Mesendoderm (in vitro differentiated cells): ENCODE results near the gene FAM217B.

ENCODE experiments used
- DNase-seq: peaks from one replicate; pipeline ENCODE4 v3.0.0; 2013
- H2AK5ac ChIP-seq: 2 replicates; pipeline ENCODE4 v1.6.1; 2013; ENCODE audit warnings: low read length, inconsistent platforms
- H2BK120ac ChIP-seq: 2 replicates; pipeline ENCODE4 v1.6.1; 2013; ENCODE audit warnings: low read depth, mild to moderate bottlenecking, low read length, moderate library complexity, mixed read lengths
- H2BK15ac ChIP-seq: replicated peaks from 2 replicates; pipeline ENCODE4 v1.6.1; 2013; ENCODE audit warnings: low read depth, mild to moderate bottlenecking, moderate library complexity
- H2BK5ac ChIP-seq: 2 replicates; pipeline ENCODE4 v1.6.1; 2013; ENCODE audit warnings: low read length, inconsistent platforms
- H3K18ac ChIP-seq: 2 replicates; pipeline ENCODE4 v1.6.1; 2013; ENCODE audit warnings: mild to moderate bottlenecking, low read length, mixed read lengths
- H3K23ac ChIP-seq: one replicate; pipeline ENCODE4 v1.6.1; 2013; ENCODE audit warnings: low read length
- H3K27ac ChIP-seq: 2 replicates; pipeline ENCODE4 v1.5.1; 2013; ENCODE audit warnings: low read depth, mild to moderate bottlenecking, inconsistent platforms, low read length, moderate library complexity
- H3K27me3 ChIP-seq: 2 replicates; pipeline ENCODE4 v1.6.1; 2013; ENCODE audit warnings: low read length, control low read depth, mild to moderate bottlenecking, inconsistent platforms; ENCODE audit not compliant: insufficient read depth, poor library complexity
- H3K36me3 ChIP-seq: 2 replicates; pipeline ENCODE4 v1.6.1; 2013; ENCODE audit warnings: low read length, inconsistent platforms; ENCODE audit not compliant: control insufficient read depth, insufficient read depth
- H3K4ac ChIP-seq: one replicate; pipeline ENCODE4 v1.6.1; 2013; ENCODE audit warnings: low read depth, mild to moderate bottlenecking, low read length, moderate library complexity
- H3K4me1 ChIP-seq: 2 replicates; pipeline ENCODE4 v1.6.1; 2013; ENCODE audit warnings: low read depth, low read length, inconsistent platforms; ENCODE audit not compliant: control insufficient read depth
- H3K4me2 ChIP-seq: 2 replicates; pipeline ENCODE4 v1.6.1; 2013; ENCODE audit warnings: low read length
- H3K4me3 ChIP-seq: 2 replicates; pipeline ENCODE4 v1.5.1; 2013; ENCODE audit warnings: mild to moderate bottlenecking, low read length
- H3K56ac ChIP-seq: one replicate; pipeline ENCODE4 v1.6.1; 2013; ENCODE audit warnings: low read length
- H3K79me1 ChIP-seq: 2 replicates; pipeline ENCODE4 v1.6.1; 2013; ENCODE audit warnings: low read length, inconsistent platforms
- H3K79me2 ChIP-seq: 2 replicates; pipeline ENCODE4 v1.6.1; 2013; ENCODE audit warnings: mild to moderate bottlenecking, low read length; ENCODE audit not compliant: control insufficient read depth, insufficient read depth
- H3K9ac ChIP-seq: 2 replicates; pipeline ENCODE4 v1.6.1; 2013; ENCODE audit warnings: low read length, inconsistent platforms
- H4K5ac ChIP-seq: one replicate; pipeline ENCODE4 v1.6.1; 2013; ENCODE audit warnings: low read length
- H4K8ac ChIP-seq: one replicate; pipeline ENCODE4 v1.6.1; 2013; ENCODE audit warnings: low read depth, mild to moderate bottlenecking, control low read depth, low read length, moderate library complexity
- WGBS: extraction: QIAGEN DNeasy Blood & Tissue Kit; methylation state at CpG from one replicate; pipeline ENCODE4 v1.1.7; 2013; ENCODE audit warnings: low lambda C conversion rate, missing lambda C conversion rate; ENCODE audit not compliant: insufficient coverage; ENCODE audit errors: extremely low coverage; 5-methylcytosine and 5-hydroxymethylcytosine counted together

Gene FAM217B

DNA sequence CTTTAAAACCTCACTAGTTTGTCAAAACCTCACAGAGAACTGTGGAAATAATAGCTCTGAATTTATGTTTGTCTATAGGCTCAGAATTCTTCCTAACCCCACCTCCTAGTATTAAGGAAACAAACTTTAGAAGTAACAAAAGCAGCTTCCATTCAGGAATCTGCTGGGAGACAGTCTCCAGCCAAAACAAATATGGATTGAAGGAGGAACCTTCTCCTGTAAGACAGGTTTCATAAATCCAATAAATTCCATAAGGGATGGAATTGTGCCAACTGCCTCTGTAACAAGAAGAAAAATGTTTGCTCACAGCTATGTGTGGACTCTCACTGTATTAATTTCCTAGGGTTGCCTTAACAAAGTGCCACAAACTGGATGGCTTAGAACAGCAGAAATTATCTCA is 14.3 kb upstream of the FAM217B start:
- Histone ChIP-seq H3K9ac (no peak overlapping the region), H2AK5ac (no peak overlapping the region)

DNA sequence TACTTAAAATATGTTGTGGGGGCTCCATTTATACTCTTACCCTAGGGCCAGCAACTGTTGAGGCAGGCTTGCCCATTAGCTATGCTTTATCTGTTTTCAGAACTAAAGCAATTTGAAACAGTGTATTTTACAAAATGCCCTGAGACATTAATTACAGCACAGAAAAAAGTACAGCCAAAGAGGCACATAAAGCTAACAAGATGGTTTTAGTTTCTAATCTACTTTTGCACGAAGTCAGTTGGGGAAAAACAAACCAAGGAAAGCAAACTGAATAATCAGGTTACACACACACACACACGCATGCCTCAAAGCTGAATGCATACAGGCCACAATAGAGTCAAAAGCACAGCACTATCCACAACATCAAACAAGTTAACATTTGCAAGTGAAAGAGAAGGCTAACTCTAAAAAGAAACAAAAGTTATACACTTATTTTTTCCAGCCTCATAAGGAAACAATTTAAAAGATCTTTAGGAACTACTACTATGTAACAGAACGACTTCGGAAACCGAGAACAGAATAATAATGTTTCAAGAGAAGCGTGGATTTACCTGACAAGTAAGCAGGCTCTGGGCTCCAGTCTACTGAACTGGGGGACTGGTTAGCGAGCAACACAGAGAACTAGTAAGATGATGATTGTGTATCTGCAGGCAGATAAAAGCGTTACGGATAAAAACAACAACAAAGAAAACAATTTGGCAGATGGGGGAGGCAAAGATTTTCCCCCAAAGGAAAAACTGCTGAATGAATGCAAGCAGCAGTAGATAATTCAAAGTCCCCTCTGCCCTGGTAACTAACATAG is 8.5 kb upstream of the FAM217B start:
- Histone ChIP-seq H3K79me1 (no peaks in the 10 kb centered on the region), H3K27me3 (no peaks in the 10 kb centered on the region), H3K79me2 (no peaks in the 10 kb centered on the region), H2BK120ac (no peak overlapping the region), H3K4ac (no peak overlapping the region), H4K5ac (no peak overlapping the region), H3K4me2 (no peak overlapping the region), H3K36me3 (no peaks in the 10 kb centered on the region), H3K56ac (no peak overlapping the region), H2AK5ac (no peak overlapping the region), H3K18ac (no peak overlapping the region), H3K23ac (no peak overlapping the region), H3K4me3 (no peak overlapping the region), H2BK5ac (no peak overlapping the region), H3K4me1 (no peaks in the 10 kb centered on the region), H3K27ac (no peak overlapping the region), H2BK15ac (no peak overlapping the region), H4K8ac (no peak overlapping the region), H3K9ac (no peak overlapping the region)
- no CpG with 5 or more reads among the region's 9 CpGs for WGBS
- no peak for DNase-seq

More for the DNA sequence above, 14.3 kb upstream of the FAM217B start:
- Histone ChIP-seq H3K4me1 (no peaks in the 10 kb centered on the region), H3K18ac (no peak overlapping the region), H3K4ac (no peak overlapping the region), H3K27me3 (no peaks in the 10 kb centered on the region), H3K4me3 (no peak overlapping the region), H3K56ac (no peak overlapping the region), H2BK15ac (no peak overlapping the region), H3K79me1 (no peaks in the 10 kb centered on the region), H2BK5ac (no peak overlapping the region), H2BK120ac (no peak overlapping the region), H3K36me3 (no peaks in the 10 kb centered on the region), H3K23ac (no peak overlapping the region), H4K5ac (no peak overlapping the region), H3K27ac (no peak overlapping the region), H3K79me2 (no peaks in the 10 kb centered on the region), H3K4me2 (no peak overlapping the region), H4K8ac (no peak overlapping the region)
- DNase-seq = no peak

DNA sequence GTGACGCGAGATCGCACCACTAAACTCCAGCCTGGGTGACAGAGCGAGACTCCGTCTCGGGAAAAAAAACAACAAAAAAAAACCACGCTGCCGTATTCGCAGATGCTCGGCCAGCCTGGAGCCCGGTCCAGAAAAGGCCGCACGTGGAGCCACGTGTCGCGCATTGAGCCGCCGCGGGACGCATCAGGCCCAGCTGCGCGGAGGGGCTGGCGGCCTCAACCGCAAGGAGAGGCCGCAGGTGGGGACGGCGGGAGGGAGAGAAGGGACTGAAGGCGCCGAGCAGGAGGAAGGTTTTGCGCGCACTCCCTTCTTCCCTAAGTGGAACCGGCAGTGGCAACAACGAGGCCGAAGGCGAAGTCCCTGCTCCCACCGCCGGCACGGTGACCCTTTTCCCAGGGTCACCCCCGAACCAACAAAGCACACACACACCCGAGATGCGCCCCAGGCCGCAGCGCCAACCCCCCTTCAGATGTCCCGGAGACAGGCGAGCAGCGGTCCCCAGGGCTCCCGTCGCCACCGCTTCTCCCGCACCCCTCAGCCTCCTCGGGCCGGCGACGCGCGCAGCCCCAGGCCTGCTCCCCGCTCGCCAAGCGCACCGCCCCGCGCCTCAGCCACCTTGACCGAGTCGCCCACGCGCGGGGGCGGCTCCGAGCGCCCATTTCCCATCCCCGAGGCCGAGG is 7.4 kb upstream of the FAM217B start:
- no peak overlapping the region for H4K5ac ChIP-seq
- H3K4me2 ChIP-seq = no peak overlapping the region
- no peaks in the 10 kb centered on the region for H3K36me3 ChIP-seq
- no peak overlapping the region for H4K8ac ChIP-seq
- no CpG with 5 or more reads among the region's 72 CpGs for whole genome bisulfite sequencing
- no peak overlapping the region for H3K23ac ChIP-seq
- H3K56ac ChIP-seq = no peak overlapping the region
- no peak overlapping the region for H3K9ac ChIP-seq
- no peak overlapping the region for H2BK15ac ChIP-seq
- H2AK5ac ChIP-seq = no peak overlapping the region
- H2BK120ac ChIP-seq = no peak overlapping the region
- no peaks in the 10 kb centered on the region for H3K79me2 ChIP-seq
- H3K18ac ChIP-seq = no peak overlapping the region
- H3K4me3 ChIP-seq = no peak overlapping the region
- H2BK5ac ChIP-seq = no peak overlapping the region
- H3K27ac ChIP-seq = no peak overlapping the region
- H3K4ac ChIP-seq = no peak overlapping the region
- DNase-seq = no peak
- no peaks in the 10 kb centered on the region for H3K27me3 ChIP-seq
- no peaks in the 10 kb centered on the region for H3K4me1 ChIP-seq
- no peaks in the 10 kb centered on the region for H3K79me1 ChIP-seq

DNA sequence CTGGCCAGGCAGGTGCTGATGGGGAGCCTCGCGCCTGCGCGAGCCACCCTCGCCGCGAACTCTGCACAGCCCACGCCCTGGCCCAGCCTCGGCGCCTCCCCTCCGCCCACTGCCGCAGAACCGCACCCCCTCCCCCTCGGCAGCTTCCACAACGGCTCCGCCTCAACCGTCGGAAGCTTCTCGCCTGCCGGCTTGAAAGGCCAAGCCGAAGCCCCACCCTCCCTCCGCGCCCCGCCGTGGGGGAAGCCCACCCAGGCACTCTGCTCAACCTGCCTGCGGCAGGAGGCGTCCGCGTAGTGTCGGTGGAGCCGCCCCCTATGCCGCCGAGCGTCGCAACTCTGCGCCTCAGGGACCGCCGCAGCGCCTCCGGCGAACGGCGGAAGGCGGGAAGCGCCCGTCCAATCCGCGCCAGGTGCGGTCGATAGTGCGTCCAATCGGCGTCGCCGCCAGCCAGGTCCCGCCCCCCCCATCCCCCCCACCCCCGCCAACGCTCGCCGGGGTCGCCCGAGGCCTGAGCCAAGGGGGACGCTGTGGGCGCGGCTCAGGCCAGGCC is 6.8 kb upstream of the FAM217B start, which contains the start of gene SYCP2:
SYCP2 (minus strand) TSS at position 342 of the 553 bp plus-strand sequence. CDS start 11,224 bp downstream, outside the sequence.
- no peak for DNase-seq
- no peak within 1 kb of the TSS for H2AK5ac ChIP-seq
- no peaks in the 10 kb centered on the region for H3K27me3 ChIP-seq
- no CpG with 5 or more reads among the region's 65 CpGs for WGBS
- no peak within 1 kb of the TSS for H4K5ac ChIP-seq
- H3K27ac ChIP-seq = no peak within 1 kb of the TSS
- no peak within 1 kb of the TSS for H2BK15ac ChIP-seq
- peak within 1 kb of the TSS; percentile 46 for H3K4ac ChIP-seq
- peak within 1 kb of the TSS; percentile 77 for H3K4me2 ChIP-seq
- H3K4me3 ChIP-seq = no peak within 1 kb of the TSS
- no peaks in the 10 kb centered on the region for H3K4me1 ChIP-seq
- no peak within 1 kb of the TSS for H3K23ac ChIP-seq
- no peak within 1 kb of the TSS for H2BK5ac ChIP-seq
- no peaks in the 10 kb centered on the region for H3K36me3 ChIP-seq
- H2BK120ac ChIP-seq = no peak within 1 kb of the TSS
- H3K18ac ChIP-seq = no peak within 1 kb of the TSS
- peak within 1 kb of the TSS; percentile 61 for H3K9ac ChIP-seq
- peak within 1 kb of the TSS; percentile 84 for H3K56ac ChIP-seq
- no peaks in the 10 kb centered on the region for H3K79me2 ChIP-seq
- no peak within 1 kb of the TSS for H4K8ac ChIP-seq
- H3K79me1 ChIP-seq = no peaks in the 10 kb centered on the region

DNA sequence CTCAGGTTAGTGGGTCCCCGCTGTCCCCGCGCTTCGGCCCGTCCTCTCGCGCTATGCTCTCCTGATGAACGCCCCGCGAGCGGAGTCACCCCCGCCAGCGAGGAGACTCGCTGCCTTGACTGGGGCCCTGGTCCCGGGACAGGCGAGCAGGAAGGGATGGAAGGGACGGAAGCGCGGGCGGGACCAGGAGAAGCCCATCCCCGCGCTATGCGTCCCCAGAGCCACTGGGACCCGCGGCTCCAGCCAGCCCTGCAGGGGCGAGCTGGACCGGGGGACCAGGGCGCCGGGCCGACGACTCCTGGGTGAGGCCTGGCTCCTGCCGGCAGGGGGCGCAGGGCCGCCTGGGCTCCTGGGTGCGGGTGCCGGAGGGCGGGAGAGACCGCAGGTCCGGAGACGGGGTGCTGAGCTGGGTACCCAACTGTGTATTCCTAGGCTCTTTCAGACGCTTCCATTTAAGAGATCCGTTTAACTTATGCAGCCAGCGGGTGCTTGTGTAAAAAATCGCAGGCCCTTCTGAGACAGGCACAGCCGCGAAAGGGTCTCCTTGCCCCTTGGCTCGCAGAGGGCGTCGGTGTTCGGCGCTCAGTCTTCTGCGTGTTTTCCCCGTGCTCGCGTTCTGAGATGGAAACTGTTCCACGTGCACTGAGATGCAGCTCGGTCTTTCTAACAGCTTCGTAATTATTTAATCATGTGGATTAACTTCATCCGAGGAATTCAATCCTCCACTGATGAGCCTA is 6.2 kb upstream of the FAM217B start:
- Histone ChIP-seq H3K23ac (no peak overlapping the region), H2AK5ac (no peak overlapping the region), H3K4me2 (peak overlapping the region; percentile 77), H3K79me1 (no peaks in the 10 kb centered on the region), H2BK120ac (no peak overlapping the region), H4K8ac (no peak overlapping the region), H3K4ac (peak overlapping the region; percentile 46), H3K27ac (no peak overlapping the region), H3K4me1 (no peaks in the 10 kb centered on the region), H3K36me3 (no peaks in the 10 kb centered on the region), H3K18ac (no peak overlapping the region), H4K5ac (no peak overlapping the region), H3K79me2 (no peaks in the 10 kb centered on the region), H3K9ac (peak overlapping the region; percentile 61), H3K4me3 (no peak overlapping the region), H3K27me3 (no peaks in the 10 kb centered on the region), H2BK5ac (no peak overlapping the region), H3K56ac (peak overlapping the region; percentile 84), H2BK15ac (no peak overlapping the region)
- DNase-seq = peak; percentile 76
- WGBS = no CpG with 5 or more reads among the region's 59 CpGs
